HepG2 (cell line): ENCODE results near the gene NFATC1. TPM values are rescaled to one million over a fixed set of nuclear protein-coding genes. Genes with fewer than 3 reads are reported as not detected.

ENCODE experiments used
- ATAC-seq: fragments of 200-7000 bp; cut with Tn5 transposase; 3 replicates; pipeline ENCODE4 v1.9.1; 2020; ENCODE audit warnings: mild to moderate bottlenecking, moderate library complexity
- BruUV-seq: library from RNA; stranded (reverse); fragments of 400-500 nt; replicated peaks from 2 replicates; lab custom pipeline; 2021; lab: Mats Ljungman, UMichigan
- CTCF ChIA-PET: fragments of 300-600 bp; formaldehyde crosslinking; extraction: SDS; loops from one replicate; lab custom pipeline; 2021; ENCODE audit warnings: low total read pairs, inconsistent platforms, low intra/inter-chr PET ratio; lab: Yijun Ruan, JAX
- POLR2A ChIA-PET: fragments of 350-600 bp; sonication (Branson Sonifier 250); formaldehyde crosslinking; loops from one replicate; lab custom pipeline; 2020; ENCODE audit warnings: antibody characterized with exemption, inconsistent platforms; lab: Yijun Ruan, JAX
- DNase-seq: peaks from one replicate; pipeline ENCODE4 v3.0.0-alpha.2; 2015; ENCODE audit warnings: low spot score
- FAIRE-seq: peaks from 3 replicates; lab custom pipeline; 2011; peaks lifted over from hg19 to GRCh38; lab: Jason Lieb, UNC
- H2AFZ ChIP-seq: one replicate; pipeline ENCODE4 v1.6.1; 2011; ENCODE audit warnings: low read length, inconsistent platforms
- H3K27ac ChIP-seq: fragments of 300-600 bp; 3 replicates; pipeline ENCODE4 v1.8.0; 2011; ENCODE audit warnings: mixed run types, mild to moderate bottlenecking, mixed read lengths, low read length, inconsistent platforms; ENCODE audit not compliant: insufficient read depth; ENCODE audit errors: extremely low read length
- H3K27me3 ChIP-seq, 2 experiments: fragments of 200-600 bp in 1 of 2; 2 replicates in 1 of 2; 3 replicates in 1 of 2; pipeline versions ENCODE4 v1.6.0 to v1.8.0; 2011; ENCODE audit warnings: low read length in 2 of 2, mild to moderate bottlenecking in 2 of 2, moderate library complexity in 2 of 2, inconsistent platforms in 1 of 2; ENCODE audit not compliant: insufficient read depth in 2 of 2, control insufficient read depth in 1 of 2
- H3K36me3 ChIP-seq, 2 experiments: fragments of 200-600 bp in 1 of 2; replicated peaks in 1 of 2; 2 replicates in 1 of 2; 3 replicates in 1 of 2; pipeline versions ENCODE4 v1.5.1 to v1.8.0; 2011; ENCODE audit warnings: low read length in 2 of 2, inconsistent platforms in 1 of 2; ENCODE audit not compliant: insufficient read depth in 2 of 2, control insufficient read depth in 1 of 2
- H3K4me1 ChIP-seq: 2 replicates; pipeline ENCODE4 v1.5.1; 2012; ENCODE audit warnings: low read length, inconsistent platforms; ENCODE audit not compliant: insufficient read depth
- H3K4me2 ChIP-seq: 2 replicates; pipeline ENCODE4 v1.6.0; 2011; ENCODE audit warnings: low read depth, low read length, inconsistent platforms
- H3K4me3 ChIP-seq, 3 experiments: fragments of 200-600 bp in 1 of 3; sonication (generic), shearing (Covaris generic) in 1 of 3; replicated peaks in 1 of 3; 2 replicates each; pipeline ENCODE4 v1.5.1; 2011 to 2016; ENCODE audit warnings: low read length in 3 of 3, inconsistent platforms in 2 of 3, low read depth in 2 of 3, mild to moderate bottlenecking in 2 of 3, control low read depth in 1 of 3, mixed read lengths in 1 of 3; ENCODE audit not compliant: insufficient read depth in 1 of 3
- H3K79me2 ChIP-seq: one replicate; pipeline ENCODE4 v1.6.1; 2011; ENCODE audit warnings: low read length, inconsistent platforms; ENCODE audit not compliant: insufficient read depth
- H3K9ac ChIP-seq: 2 replicates; pipeline ENCODE4 v1.6.0; 2011; ENCODE audit warnings: mild to moderate bottlenecking, low read depth, low read length, inconsistent platforms; ENCODE audit not compliant: insufficient read depth
- H3K9me3 ChIP-seq: 2 replicates; pipeline ENCODE4 v1.5.1; 2012; ENCODE audit warnings: mild to moderate bottlenecking, low read length
- H4K20me1 ChIP-seq: 2 replicates; pipeline ENCODE4 v1.6.0; 2011; ENCODE audit warnings: inconsistent platforms, mild to moderate bottlenecking, low read length, moderate library complexity; ENCODE audit not compliant: insufficient read depth
- ARNT2 ChIP-seq: sonication (generic); formaldehyde crosslinking; IDR thresholded peaks from 2 replicates; pipeline ENCODE4 v1.8.0; 2022; ENCODE audit warnings: mild to moderate bottlenecking, low read depth, missing genetic modification reagents, moderate library complexity
- ARNTL ChIP-seq: sonication (generic); formaldehyde crosslinking; IDR thresholded peaks from 2 replicates; pipeline ENCODE4 v1.4.0; 2020; ENCODE audit warnings: mild to moderate bottlenecking, missing genetic modification reagents
- HNF4A ChIP-seq: sonication (generic); formaldehyde crosslinking; IDR thresholded peaks from 2 replicates; pipeline ENCODE4 v1.4.0; 2020; ENCODE audit warnings: missing genetic modification reagents
- HNRNPL ChIP-seq: fragments of 200-400 bp; formaldehyde crosslinking; IDR thresholded peaks from 2 replicates; pipeline ENCODE4 v1.6.1; 2017; ENCODE audit warnings: mild to moderate bottlenecking, low read depth, low read length
- MED8 ChIP-seq: sonication (generic); formaldehyde crosslinking; IDR thresholded peaks from 2 replicates; pipeline ENCODE4 v1.8.1; 2023; ENCODE audit warnings: mild to moderate bottlenecking, missing genetic modification reagents; ENCODE audit not compliant: insufficient replicate concordance
- NCOA1 ChIP-seq: sonication (generic); formaldehyde crosslinking; IDR thresholded peaks from 2 replicates; pipeline ENCODE4 v1.9.0; 2021; ENCODE audit warnings: missing genetic modification reagents
- PHF20 ChIP-seq: sonication (generic); formaldehyde crosslinking; IDR thresholded peaks from 2 replicates; pipeline ENCODE4 v1.5.0; 2020; ENCODE audit warnings: mild to moderate bottlenecking, missing genetic modification reagents
- SATB2 ChIP-seq: sonication (generic); formaldehyde crosslinking; IDR thresholded peaks from 2 replicates; pipeline ENCODE4 v1.5.0; 2020; ENCODE audit warnings: missing genetic modification reagents
- SOX5 ChIP-seq: IDR thresholded peaks from 2 replicates; pipeline ENCODE4 v1.6.1; 2016; ENCODE audit warnings: borderline replicate concordance
- SRSF9 ChIP-seq: fragments of 200-400 bp; formaldehyde crosslinking; IDR thresholded peaks from 2 replicates; pipeline ENCODE4 v1.6.1; 2018; ENCODE audit warnings: borderline replicate concordance, mild to moderate bottlenecking, low read depth, low read length; ENCODE audit not compliant: insufficient read depth, poor library complexity, severe bottlenecking
- ZSCAN20 ChIP-seq: sonication (generic); formaldehyde crosslinking; IDR thresholded peaks from 2 replicates; pipeline ENCODE4 v1.4.0; 2020; ENCODE audit warnings: missing genetic modification reagents, mild to moderate bottlenecking, borderline replicate concordance
- WGBS: methylation state at CpG from one replicate; pipeline ENCODE4 v1.1.6; 2017; ENCODE audit warnings: low lambda C conversion rate; 5-methylcytosine and 5-hydroxymethylcytosine counted together
- in situ Hi-C: cut with HindIII; loops from 2 replicates; pipeline ENCODE4 v1.10.0; 2017; ENCODE audit warnings: low pct_unique_long_range_greater_than_20kb; ENCODE audit not compliant: extremely low pct_ligation_motif_present
- intact Hi-C: fragments of 100-400 bp; cut with micrococcal nuclease; formaldehyde crosslinking; loops from one replicate; pipeline ENCODE4 v1.10.0; 2022; ENCODE audit not compliant: unreplicated experiment
- polyA plus RNA-seq, 8 experiments: library from polyadenylated mRNA; depleted of rRNA in 3 of 8; stranded (reverse) in 7 of 8; unstranded in 1 of 8; fragments of >200 nt; fragmentation: Illumina TruSeq in 4 of 8; extraction: Trizol in 4 of 8; gene quantifications; 2 replicates each; pipeline versions ENCODE4 v1.2.1 to v1.2.3, GENCODE V29; 2011 to 2016; ENCODE audit warnings: low read depth in 4 of 8, missing spikeins in 1 of 8, mixed read lengths in 1 of 8; ENCODE audit not compliant: insufficient read depth in 1 of 8
- total RNA-seq, 5 experiments: library from RNA; depleted of rRNA; stranded (reverse); fragments of >200 nt; fragmentation: Illumina TruSeq; extraction: Trizol; gene quantifications; 2 replicates each; pipeline ENCODE4 v1.2.3, GENCODE V29; 2016; ENCODE audit warnings: low read depth in 1 of 5
- TF ChIP-seq, protein P1 (sequence below): sonication (generic); formaldehyde crosslinking; conservative IDR thresholded peaks from 2 replicates; pipeline ENCODE4 v1.4.0; 2020; ENCODE audit warnings: mild to moderate bottlenecking, missing genetic modification reagents, moderate library complexity
- TF ChIP-seq, protein P2 (sequence below): sonication (generic); formaldehyde crosslinking; IDR thresholded peaks from 2 replicates; pipeline ENCODE4 v1.4.0; 2020; ENCODE audit warnings: mild to moderate bottlenecking, missing genetic modification reagents

The NFATC1 gene
- total and polyA plus RNA-seq, 2 of the 13 experiments (the other 11 are each of a cell fraction or from before 2014, with no cell fraction given) = not detected

DNA sequence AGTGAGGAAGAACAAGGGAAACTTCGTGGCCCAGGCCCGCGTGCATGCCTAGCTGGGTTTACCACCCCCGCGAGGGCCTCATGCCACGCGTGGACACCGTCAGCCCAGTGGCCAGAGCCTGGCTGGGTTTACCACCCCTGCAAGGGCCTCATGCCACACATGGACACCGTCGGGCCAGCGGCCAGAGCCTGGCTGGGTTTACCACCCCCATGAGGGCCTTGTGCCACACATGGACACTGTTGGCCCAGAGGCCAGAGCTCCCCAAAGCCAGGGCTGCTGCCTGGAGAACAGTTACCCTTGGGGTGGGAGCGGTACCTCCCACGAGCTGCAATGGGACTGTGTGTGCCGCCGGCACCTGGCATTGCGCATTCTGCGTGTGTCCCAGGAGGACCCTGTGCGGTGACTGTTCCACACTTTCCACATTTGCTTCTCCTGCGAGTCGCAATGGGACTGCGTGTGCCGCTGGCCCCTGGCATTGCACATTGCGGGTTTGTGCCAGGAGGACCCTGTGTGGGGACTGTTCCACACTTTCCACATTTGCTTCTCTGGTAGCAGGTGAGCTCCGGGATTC is 178.3 kb downstream of the NFATC1 start:
- intact Hi-C loops (no loop called here), in situ Hi-C loops (no loop called here)
- peaks cover 10% of the 10 kb centered on the region for H3K4me1 ChIP-seq
- H3K9me3 ChIP-seq = peaks cover 18% of the 10 kb centered on the region
- WGBS = 50% methylated on average over 7 of the region's 24 CpGs
- peaks cover 4 to 30% of the 10 kb centered on the region in 2 experiments; a peak in 4 of 5 replicates for H3K27me3 ChIP-seq
- TF ChIP-seq SATB2 (CRISPR knock-in tag) = no peak
- no peak overlapping the region for H3K4me3 ChIP-seq
- ChIA-PET POLR2A (no interaction called here), CTCF (no interaction called here)
- BruUV-seq = no TSS peak
- DNase-seq (no peak), ATAC-seq (no peak), FAIRE-seq (no peak)
- H3K79me2 ChIP-seq = no peaks in the 10 kb centered on the region
- H3K4me2 ChIP-seq = no peak overlapping the region
- no peak overlapping the region for H2AFZ ChIP-seq
- no peak overlapping the region for H3K9ac ChIP-seq
- no peak overlapping the region for H3K27ac ChIP-seq
- H3K36me3 ChIP-seq = no peaks in the 10 kb centered on the region
- no peaks in the 10 kb centered on the region for H4K20me1 ChIP-seq

DNA sequence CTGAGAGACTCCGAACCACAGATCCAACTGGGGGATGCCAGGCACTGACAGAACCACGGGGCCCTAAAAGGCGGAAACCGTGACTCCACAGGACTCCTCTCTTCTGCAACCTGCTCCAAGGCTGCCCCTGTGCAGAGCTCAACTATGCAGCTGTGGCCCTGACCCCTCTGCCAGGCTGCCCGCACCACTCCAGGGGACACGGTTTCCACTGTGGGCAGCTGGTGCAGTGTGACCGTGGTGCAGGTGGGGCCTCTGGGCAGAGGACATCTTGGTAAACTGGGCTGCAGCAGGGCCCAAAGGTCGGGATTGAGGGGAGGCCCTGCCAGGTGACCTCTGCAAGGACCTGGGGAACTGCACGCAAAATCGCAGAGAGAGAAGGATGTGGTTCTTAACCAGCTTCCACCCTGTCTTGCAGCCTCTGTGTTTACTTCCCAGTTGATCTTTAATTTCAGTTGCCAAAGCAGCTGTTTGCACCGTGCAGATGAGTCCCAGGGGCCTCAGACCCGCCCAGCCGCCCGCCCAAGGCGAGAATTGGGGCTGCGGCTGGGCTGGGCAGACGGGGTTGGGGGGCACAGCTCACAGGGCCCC is 179.3 kb downstream of the NFATC1 start:
- Histone ChIP-seq H3K27me3 (peaks cover 2 to 23% of the 10 kb centered on the region in 2 experiments; a peak in 4 of 5 replicates), H3K27ac (no peak overlapping the region), H3K4me3 (no peak overlapping the region), H4K20me1 (no peaks in the 10 kb centered on the region), H3K4me2 (no peak overlapping the region), H3K9ac (no peak overlapping the region), H3K9me3 (peaks cover 18% of the 10 kb centered on the region), H3K36me3 (no peaks in the 10 kb centered on the region), H2AFZ (no peak overlapping the region), H3K79me2 (no peaks in the 10 kb centered on the region), H3K4me1 (peaks cover 10% of the 10 kb centered on the region)
- intact Hi-C loops (no loop called here), in situ Hi-C loops (no loop called here)
- DNase-seq (no peak), FAIRE-seq (no peak), ATAC-seq (peak; percentile 41)
- TF ChIP-seq HNRNPL (peak; percentile 50; the same call in 1 of the 2 replicates), HNF4A (CRISPR knock-in tag) (peak; percentile 24; the same call in 1 of the 2 replicates), MED8 (no peak), SRSF9 (no peak), ZSCAN20 (CRISPR knock-in tag) (no peak), PHF20 (no peak), ARNTL (CRISPR knock-in tag) (no peak), SOX5 (no peak), ARNT2 (CRISPR knock-in tag) (no peak), NCOA1 (no peak)
- TF ChIP-seq, protein P1, sequence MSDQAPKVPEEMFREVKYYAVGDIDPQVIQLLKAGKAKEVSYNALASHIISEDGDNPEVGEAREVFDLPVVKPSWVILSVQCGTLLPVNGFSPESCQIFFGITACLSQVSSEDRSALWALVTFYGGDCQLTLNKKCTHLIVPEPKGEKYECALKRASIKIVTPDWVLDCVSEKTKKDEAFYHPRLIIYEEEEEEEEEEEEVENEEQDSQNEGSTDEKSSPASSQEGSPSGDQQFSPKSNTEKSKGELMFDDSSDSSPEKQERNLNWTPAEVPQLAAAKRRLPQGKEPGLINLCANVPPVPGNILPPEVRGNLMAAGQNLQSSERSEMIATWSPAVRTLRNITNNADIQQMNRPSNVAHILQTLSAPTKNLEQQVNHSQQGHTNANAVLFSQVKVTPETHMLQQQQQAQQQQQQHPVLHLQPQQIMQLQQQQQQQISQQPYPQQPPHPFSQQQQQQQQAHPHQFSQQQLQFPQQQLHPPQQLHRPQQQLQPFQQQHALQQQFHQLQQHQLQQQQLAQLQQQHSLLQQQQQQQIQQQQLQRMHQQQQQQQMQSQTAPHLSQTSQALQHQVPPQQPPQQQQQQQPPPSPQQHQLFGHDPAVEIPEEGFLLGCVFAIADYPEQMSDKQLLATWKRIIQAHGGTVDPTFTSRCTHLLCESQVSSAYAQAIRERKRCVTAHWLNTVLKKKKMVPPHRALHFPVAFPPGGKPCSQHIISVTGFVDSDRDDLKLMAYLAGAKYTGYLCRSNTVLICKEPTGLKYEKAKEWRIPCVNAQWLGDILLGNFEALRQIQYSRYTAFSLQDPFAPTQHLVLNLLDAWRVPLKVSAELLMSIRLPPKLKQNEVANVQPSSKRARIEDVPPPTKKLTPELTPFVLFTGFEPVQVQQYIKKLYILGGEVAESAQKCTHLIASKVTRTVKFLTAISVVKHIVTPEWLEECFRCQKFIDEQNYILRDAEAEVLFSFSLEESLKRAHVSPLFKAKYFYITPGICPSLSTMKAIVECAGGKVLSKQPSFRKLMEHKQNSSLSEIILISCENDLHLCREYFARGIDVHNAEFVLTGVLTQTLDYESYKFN (CRISPR knock-in tag) = peak; percentile 23; the same call in 1 of the 2 replicates
- TF ChIP-seq, protein P2, sequence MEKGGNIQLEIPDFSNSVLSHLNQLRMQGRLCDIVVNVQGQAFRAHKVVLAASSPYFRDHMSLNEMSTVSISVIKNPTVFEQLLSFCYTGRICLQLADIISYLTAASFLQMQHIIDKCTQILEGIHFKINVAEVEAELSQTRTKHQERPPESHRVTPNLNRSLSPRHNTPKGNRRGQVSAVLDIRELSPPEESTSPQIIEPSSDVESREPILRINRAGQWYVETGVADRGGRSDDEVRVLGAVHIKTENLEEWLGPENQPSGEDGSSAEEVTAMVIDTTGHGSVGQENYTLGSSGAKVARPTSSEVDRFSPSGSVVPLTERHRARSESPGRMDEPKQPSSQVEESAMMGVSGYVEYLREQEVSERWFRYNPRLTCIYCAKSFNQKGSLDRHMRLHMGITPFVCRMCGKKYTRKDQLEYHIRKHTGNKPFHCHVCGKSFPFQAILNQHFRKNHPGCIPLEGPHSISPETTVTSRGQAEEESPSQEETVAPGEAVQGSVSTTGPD (CRISPR knock-in tag) = no peak
- CTCF ChIA-PET = no interaction called here
- 24% methylated on average over 12 of the region's 17 CpGs for WGBS
- no TSS peak for BruUV-seq
- POLR2A ChIA-PET = no interaction called here
